ENCODE results near the gene NAB2.

The NAB2 gene

GRCh38 chr12:57098546-57098945, 9.6 kb downstream of the NAB2 start:
- TF ChIP-seq YY1 (IDR thresholded peaks at IDR 0.05; ENCODE audit: low read depth) (no peak), TCF12 (IDR thresholded peaks at IDR 0.05; ENCODE audit: low read depth) (no peak)
- TF ChIP-seq, protein P1, sequence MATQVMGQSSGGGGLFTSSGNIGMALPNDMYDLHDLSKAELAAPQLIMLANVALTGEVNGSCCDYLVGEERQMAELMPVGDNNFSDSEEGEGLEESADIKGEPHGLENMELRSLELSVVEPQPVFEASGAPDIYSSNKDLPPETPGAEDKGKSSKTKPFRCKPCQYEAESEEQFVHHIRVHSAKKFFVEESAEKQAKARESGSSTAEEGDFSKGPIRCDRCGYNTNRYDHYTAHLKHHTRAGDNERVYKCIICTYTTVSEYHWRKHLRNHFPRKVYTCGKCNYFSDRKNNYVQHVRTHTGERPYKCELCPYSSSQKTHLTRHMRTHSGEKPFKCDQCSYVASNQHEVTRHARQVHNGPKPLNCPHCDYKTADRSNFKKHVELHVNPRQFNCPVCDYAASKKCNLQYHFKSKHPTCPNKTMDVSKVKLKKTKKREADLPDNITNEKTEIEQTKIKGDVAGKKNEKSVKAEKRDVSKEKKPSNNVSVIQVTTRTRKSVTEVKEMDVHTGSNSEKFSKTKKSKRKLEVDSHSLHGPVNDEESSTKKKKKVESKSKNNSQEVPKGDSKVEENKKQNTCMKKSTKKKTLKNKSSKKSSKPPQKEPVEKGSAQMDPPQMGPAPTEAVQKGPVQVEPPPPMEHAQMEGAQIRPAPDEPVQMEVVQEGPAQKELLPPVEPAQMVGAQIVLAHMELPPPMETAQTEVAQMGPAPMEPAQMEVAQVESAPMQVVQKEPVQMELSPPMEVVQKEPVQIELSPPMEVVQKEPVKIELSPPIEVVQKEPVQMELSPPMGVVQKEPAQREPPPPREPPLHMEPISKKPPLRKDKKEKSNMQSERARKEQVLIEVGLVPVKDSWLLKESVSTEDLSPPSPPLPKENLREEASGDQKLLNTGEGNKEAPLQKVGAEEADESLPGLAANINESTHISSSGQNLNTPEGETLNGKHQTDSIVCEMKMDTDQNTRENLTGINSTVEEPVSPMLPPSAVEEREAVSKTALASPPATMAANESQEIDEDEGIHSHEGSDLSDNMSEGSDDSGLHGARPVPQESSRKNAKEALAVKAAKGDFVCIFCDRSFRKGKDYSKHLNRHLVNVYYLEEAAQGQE (IDR thresholded peaks at IDR 0.05; ENCODE audit: low read depth): no peak

DNA sequence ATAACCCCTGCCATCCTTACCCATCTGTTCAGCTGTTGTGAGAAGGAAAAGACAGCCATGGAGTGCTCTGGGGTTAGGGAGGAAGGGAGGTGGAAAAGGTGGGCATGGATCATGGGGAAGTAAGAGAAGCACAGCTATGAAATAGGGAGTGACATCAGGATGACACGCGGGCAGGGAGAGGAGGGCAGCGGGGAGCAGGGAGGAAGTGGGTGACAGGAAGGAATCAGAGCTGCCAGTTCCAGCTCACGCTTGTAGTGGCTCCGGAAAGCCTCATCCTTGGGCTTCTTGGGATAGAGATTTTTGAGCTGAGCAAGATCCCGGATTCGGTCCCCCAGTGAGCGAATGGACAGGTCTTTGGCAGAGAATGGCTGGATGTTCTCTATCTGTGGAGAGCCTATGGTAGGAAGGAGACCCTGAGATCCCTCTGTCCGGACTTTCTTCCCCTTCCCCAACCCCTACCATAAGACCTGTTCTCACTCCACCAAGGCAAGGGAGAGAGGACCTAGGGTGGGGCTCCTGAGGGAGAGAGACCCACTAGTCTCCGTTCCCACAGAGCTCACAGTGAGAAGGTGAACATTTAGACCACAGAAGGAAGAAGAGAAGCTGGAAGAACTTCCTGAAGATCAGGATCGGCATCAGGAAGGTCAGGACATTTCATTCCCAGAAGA, 10.3 kb downstream of the NAB2 start:
- no peak for TF ChIP-seq TAF1 (IDR thresholded peaks at IDR 0.05; ENCODE audit: low read depth)
- TF ChIP-seq EGR1 (IDR thresholded peaks at IDR 0.05): no peak
- no peak for TF ChIP-seq USF1 (IDR thresholded peaks at IDR 0.05)
- no peak for TF ChIP-seq NFIC (IDR thresholded peaks at IDR 0.05)
- TF ChIP-seq YY1 (IDR thresholded peaks at IDR 0.05; ENCODE audit: low read depth): no peak

DNA sequence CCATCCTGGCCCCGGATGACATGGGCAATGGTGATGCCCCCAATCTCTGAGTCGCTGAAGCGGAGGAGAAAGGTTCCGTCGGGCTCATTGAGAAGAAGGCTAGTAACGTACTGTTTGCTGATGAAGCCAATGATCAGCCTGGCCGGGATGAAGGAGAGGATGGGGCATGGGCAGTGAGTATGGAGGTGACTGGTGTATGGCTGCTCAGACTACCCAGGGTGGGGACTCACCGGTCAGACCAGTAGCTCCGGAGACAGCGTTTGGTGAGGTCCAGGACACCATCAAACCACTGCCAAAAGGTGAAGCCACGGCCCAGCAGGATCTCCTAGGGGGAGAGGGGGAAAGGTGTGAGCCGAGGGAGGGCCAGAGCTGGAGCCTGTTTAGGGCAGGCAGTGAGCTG, 10.9 kb downstream of the NAB2 start:
- no peak for TF ChIP-seq EP300 (IDR thresholded peaks at IDR 0.05; ENCODE audit: borderline replicate concordance)
- no peak for TF ChIP-seq CREB1 (IDR thresholded peaks at IDR 0.05; ENCODE audit: low read depth)
- TF ChIP-seq NFIC (IDR thresholded peaks at IDR 0.05): no peak
- TF ChIP-seq USF1 (IDR thresholded peaks at IDR 0.05): no peak
- TF ChIP-seq FOXM1 (IDR thresholded peaks at IDR 0.05; ENCODE audit: borderline replicate concordance, low read depth): no peak
- TF ChIP-seq ZBTB7A (IDR thresholded peaks at IDR 0.05; ENCODE audit: low read depth): no peak
- TF ChIP-seq TCF12 (IDR thresholded peaks at IDR 0.05; ENCODE audit: low read depth): no peak
- TF ChIP-seq, protein P1 (IDR thresholded peaks at IDR 0.05; ENCODE audit: low read depth): no peak

DNA sequence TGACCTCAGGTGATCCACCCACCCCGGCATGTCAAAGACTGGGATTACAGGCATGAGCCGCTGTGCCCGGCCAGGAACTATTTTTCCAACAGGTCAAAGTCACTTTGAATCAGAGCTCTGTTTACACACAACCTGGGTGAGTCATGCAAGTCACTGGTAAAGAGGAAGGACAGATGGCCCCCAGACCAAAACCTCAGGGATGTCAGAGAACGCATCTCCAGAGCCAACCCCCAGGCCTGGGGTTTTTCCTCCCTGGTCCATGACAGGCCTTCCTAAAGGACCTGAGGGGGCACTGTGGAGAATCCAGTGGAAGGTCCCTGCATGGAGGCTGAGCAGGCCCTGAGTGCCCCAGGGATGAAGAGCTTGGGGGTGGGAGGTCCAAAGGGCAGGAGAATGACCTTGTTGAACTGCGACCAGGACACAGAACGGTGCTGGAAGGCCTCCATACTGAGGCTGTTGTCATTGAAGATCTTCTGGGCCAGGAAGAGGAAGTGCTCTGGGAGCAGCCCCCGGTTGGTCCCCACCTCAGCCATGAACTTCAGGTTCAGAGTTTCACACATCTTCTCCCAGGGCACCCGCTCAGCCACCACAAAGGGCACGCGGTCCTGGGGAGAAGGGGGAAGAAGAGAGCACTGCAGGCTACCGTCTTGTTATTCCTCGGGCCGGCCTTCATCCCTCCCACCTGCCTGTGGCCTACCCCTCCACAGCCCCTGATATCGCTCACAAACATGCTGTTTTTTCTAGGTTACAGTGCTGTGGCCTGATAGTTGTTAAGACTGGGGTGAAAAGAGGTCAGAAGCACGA, 13.2 kb downstream of the NAB2 start:
- TF ChIP-seq EP300 (IDR thresholded peaks at IDR 0.05; ENCODE audit: borderline replicate concordance) (no peak), NFIC (IDR thresholded peaks at IDR 0.05) (no peak), YY1 (IDR thresholded peaks at IDR 0.05; ENCODE audit: low read depth) (no peak), TCF12 (IDR thresholded peaks at IDR 0.05; ENCODE audit: low read depth) (no peak), TEAD4 (IDR thresholded peaks at IDR 0.05) (no peak)
- TF ChIP-seq, protein P1 (IDR thresholded peaks at IDR 0.05; ENCODE audit: low read depth): no peak

DNA sequence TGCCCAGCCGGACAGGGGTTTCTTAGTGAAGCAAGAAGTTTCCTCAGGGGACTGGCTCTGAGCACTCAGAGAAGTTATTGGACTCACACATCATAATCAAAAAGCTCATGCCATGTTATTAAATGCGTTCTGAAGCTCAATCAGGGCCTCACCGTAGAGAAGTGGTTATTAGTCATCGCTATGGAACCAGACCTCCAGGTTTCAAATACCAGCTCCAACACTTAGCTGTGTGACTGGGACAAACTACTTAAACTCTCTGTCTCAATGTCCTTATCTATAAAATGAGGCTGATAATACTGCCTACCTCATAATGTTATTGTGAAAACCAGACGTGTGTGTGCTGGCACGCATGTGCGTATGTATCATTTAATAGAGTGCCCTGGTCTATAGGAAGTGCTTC, 14.9 kb downstream of the NAB2 start:
- TF ChIP-seq FOXM1 (IDR thresholded peaks at IDR 0.05; ENCODE audit: borderline replicate concordance, low read depth) (no peak), TCF12 (IDR thresholded peaks at IDR 0.05; ENCODE audit: low read depth) (no peak), CREB1 (IDR thresholded peaks at IDR 0.05; ENCODE audit: low read depth) (no peak), ZBTB7A (IDR thresholded peaks at IDR 0.05; ENCODE audit: low read depth) (no peak)
- TF ChIP-seq, protein P1 (IDR thresholded peaks at IDR 0.05; ENCODE audit: low read depth): no peak

Measured in Ishikawa (cell line).